HepG2 (cell line): ENCODE data around the gene THADA. TPM values are rescaled to one million over a fixed set of nuclear protein-coding genes. Genes with fewer than 3 reads are reported as not detected.
A peak's percentile ranks its signal among the peaks of the same experiment; 100 is the strongest.

Experiments used
- ASH2L ChIP-seq: fragments of 300-600, 200-600 bp; sonication (generic); IDR thresholded peaks from 2 replicates; pipeline ENCODE4 v1.7.0; 2017; ENCODE audit warnings: low read depth, mild to moderate bottlenecking, moderate library complexity, mixed read lengths, low read length; ENCODE audit not compliant: insufficient read length
- CHD4 ChIP-seq: fragments of 200-600 bp; sonication (generic); IDR thresholded peaks from 2 replicates; pipeline ENCODE4 v1.7.0; 2017; ENCODE audit warnings: mild to moderate bottlenecking, low read length, borderline replicate concordance
- GATAD2A ChIP-seq: IDR thresholded peaks from 2 replicates; pipeline ENCODE4 v1.6.1; 2016
- HDAC1 ChIP-seq: sonication (generic); formaldehyde crosslinking; IDR thresholded peaks from 2 replicates; pipeline ENCODE4 v1.5.1; 2020; ENCODE audit warnings: mild to moderate bottlenecking, missing genetic modification reagents
- HNRNPH1 ChIP-seq: fragments of 200-400 bp; formaldehyde crosslinking; optimal IDR thresholded peaks from 2 replicates; pipeline ENCODE3; 2017; ENCODE audit warnings: mild to moderate bottlenecking, low read depth, low read length
- NFKB2 ChIP-seq: sonication (generic); formaldehyde crosslinking; IDR thresholded peaks from 2 replicates; pipeline ENCODE4 v1.4.0; 2020; ENCODE audit warnings: missing genetic modification reagents, borderline replicate concordance
- NKX3-1 ChIP-seq: sonication (generic); formaldehyde crosslinking; IDR thresholded peaks from 2 replicates; pipeline ENCODE4 v1.5.0; 2020; ENCODE audit warnings: missing genetic modification reagents
- SKI ChIP-seq: fragments of 450-650 bp; IDR thresholded peaks from one replicate; pipeline ENCODE4 v1.6.1; 2018; ENCODE audit warnings: mild to moderate bottlenecking; ENCODE audit not compliant: partially characterized antibody
- TOPORS ChIP-seq: sonication (generic); formaldehyde crosslinking; IDR thresholded peaks from 2 replicates; pipeline ENCODE4 v1.8.0; 2023; ENCODE audit warnings: mild to moderate bottlenecking, missing genetic modification reagents
- TRIM24 ChIP-seq: sonication (generic); formaldehyde crosslinking; IDR thresholded peaks from 2 replicates; pipeline ENCODE4 v1.8.0; 2022; ENCODE audit warnings: mild to moderate bottlenecking, missing genetic modification reagents
- XRCC5 ChIP-seq: fragments of 200-400 bp; formaldehyde crosslinking; optimal IDR thresholded peaks from 2 replicates; pipeline ENCODE3; 2017; ENCODE audit warnings: mild to moderate bottlenecking, low read length
- ZNF512B ChIP-seq: sonication (generic); formaldehyde crosslinking; IDR thresholded peaks from 2 replicates; pipeline ENCODE4 v1.5.1; 2020; ENCODE audit warnings: missing genetic modification reagents, mild to moderate bottlenecking, borderline replicate concordance
- ZNF839 ChIP-seq: sonication (generic); formaldehyde crosslinking; IDR thresholded peaks from 2 replicates; pipeline ENCODE4 v1.4.0; 2020; ENCODE audit warnings: missing genetic modification reagents, mild to moderate bottlenecking, borderline replicate concordance
- ZSCAN25 ChIP-seq: sonication (generic); formaldehyde crosslinking; IDR thresholded peaks from 2 replicates; pipeline ENCODE4 v1.8.0; 2022; ENCODE audit warnings: mild to moderate bottlenecking, missing genetic modification reagents
- polyA plus RNA-seq, 8 experiments: library from polyadenylated mRNA; depleted of rRNA in 3 of 8; stranded (reverse) in 7 of 8; unstranded in 1 of 8; fragments of >200 nt; fragmentation: Illumina TruSeq in 4 of 8; extraction: Trizol in 4 of 8; gene quantifications; 2 replicates each; pipeline versions ENCODE4 v1.2.1 to v1.2.3, GENCODE V29; 2011 to 2016; ENCODE audit warnings: low read depth in 4 of 8, missing spikeins in 1 of 8, mixed read lengths in 1 of 8; ENCODE audit not compliant: insufficient read depth in 1 of 8
- total RNA-seq, 5 experiments: library from RNA; depleted of rRNA; stranded (reverse); fragments of >200 nt; fragmentation: Illumina TruSeq; extraction: Trizol; gene quantifications; 2 replicates each; pipeline ENCODE4 v1.2.3, GENCODE V29; 2016; ENCODE audit warnings: low read depth in 1 of 5
- TF ChIP-seq, protein P1 (sequence below): IDR thresholded peaks from 2 replicates; pipeline ENCODE4 v1.6.1; 2016; ENCODE audit warnings: mild to moderate bottlenecking
- TF ChIP-seq, protein P2 (sequence below): sonication (generic); formaldehyde crosslinking; IDR thresholded peaks from 2 replicates; pipeline ENCODE4 v1.5.1; 2020; ENCODE audit warnings: missing genetic modification reagents, mild to moderate bottlenecking, borderline replicate concordance
- TF ChIP-seq, protein P3 (sequence below): IDR thresholded peaks from 2 replicates; pipeline ENCODE4 v1.6.1; 2016
- TF ChIP-seq, protein P4 (sequence below): sonication (generic); formaldehyde crosslinking; IDR thresholded peaks from 2 replicates; pipeline ENCODE4 v1.4.0; 2020; ENCODE audit warnings: missing genetic modification reagents

Gene THADA
- total and polyA plus RNA-seq, 2 of the 13 experiments (the other 11 are each of a cell fraction or from before 2014, with no cell fraction given): 12.7 to 21.7 TPM

- no peak for TF ChIP-seq NFKB2 (CRISPR knock-in tag)
- 0 out of 2 replicates have a peak, but pooled peaks have one; percentile 75 for TF ChIP-seq ZNF512B (CRISPR knock-in tag)
- TF ChIP-seq, protein P1, sequence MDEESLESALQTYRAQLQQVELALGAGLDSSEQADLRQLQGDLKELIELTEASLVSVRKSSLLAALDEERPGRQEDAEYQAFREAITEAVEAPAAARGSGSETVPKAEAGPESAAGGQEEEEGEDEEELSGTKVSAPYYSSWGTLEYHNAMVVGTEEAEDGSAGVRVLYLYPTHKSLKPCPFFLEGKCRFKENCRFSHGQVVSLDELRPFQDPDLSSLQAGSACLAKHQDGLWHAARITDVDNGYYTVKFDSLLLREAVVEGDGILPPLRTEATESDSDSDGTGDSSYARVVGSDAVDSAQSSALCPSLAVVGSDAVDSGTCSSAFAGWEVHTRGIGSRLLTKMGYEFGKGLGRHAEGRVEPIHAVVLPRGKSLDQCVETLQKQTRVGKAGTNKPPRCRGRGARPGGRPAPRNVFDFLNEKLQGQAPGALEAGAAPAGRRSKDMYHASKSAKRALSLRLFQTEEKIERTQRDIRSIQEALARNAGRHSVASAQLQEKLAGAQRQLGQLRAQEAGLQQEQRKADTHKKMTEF (CRISPR knock-in tag): peak; percentile 73
- TF ChIP-seq, protein P2, sequence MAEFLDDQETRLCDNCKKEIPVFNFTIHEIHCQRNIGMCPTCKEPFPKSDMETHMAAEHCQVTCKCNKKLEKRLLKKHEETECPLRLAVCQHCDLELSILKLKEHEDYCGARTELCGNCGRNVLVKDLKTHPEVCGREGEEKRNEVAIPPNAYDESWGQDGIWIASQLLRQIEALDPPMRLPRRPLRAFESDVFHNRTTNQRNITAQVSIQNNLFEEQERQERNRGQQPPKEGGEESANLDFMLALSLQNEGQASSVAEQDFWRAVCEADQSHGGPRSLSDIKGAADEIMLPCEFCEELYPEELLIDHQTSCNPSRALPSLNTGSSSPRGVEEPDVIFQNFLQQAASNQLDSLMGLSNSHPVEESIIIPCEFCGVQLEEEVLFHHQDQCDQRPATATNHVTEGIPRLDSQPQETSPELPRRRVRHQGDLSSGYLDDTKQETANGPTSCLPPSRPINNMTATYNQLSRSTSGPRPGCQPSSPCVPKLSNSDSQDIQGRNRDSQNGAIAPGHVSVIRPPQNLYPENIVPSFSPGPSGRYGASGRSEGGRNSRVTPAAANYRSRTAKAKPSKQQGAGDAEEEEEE: no peak
- TF ChIP-seq, protein P3, sequence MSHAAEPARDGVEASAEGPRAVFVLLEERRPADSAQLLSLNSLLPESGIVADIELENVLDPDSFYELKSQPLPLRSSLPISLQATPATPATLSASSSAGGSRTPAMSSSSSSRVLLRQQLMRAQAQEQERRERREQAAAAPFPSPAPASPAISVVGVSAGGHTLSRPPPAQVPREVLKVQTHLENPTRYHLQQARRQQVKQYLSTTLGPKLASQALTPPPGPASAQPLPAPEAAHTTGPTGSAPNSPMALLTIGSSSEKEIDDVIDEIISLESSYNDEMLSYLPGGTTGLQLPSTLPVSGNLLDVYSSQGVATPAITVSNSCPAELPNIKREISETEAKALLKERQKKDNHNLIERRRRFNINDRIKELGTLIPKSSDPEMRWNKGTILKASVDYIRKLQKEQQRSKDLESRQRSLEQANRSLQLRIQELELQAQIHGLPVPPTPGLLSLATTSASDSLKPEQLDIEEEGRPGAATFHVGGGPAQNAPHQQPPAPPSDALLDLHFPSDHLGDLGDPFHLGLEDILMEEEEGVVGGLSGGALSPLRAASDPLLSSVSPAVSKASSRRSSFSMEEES (CRISPR knock-in tag): peak; percentile 32; the same call in 1 of the 2 replicates
- peak; percentile 71; the same call in 1 of the 2 replicates for TF ChIP-seq NKX3-1 (CRISPR knock-in tag)
- TF ChIP-seq, protein P4, sequence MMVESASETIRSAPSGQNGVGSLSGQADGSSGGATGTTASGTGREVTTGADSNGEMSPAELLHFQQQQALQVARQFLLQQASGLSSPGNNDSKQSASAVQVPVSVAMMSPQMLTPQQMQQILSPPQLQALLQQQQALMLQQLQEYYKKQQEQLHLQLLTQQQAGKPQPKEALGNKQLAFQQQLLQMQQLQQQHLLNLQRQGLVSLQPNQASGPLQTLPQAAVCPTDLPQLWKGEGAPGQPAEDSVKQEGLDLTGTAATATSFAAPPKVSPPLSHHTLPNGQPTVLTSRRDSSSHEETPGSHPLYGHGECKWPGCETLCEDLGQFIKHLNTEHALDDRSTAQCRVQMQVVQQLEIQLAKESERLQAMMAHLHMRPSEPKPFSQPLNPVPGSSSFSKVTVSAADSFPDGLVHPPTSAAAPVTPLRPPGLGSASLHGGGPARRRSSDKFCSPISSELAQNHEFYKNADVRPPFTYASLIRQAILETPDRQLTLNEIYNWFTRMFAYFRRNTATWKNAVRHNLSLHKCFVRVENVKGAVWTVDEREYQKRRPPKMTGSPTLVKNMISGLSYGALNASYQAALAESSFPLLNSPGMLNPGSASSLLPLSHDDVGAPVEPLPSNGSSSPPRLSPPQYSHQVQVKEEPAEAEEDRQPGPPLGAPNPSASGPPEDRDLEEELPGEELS (CRISPR knock-in tag): peak; percentile 82
- peak; percentile 85 for TF ChIP-seq HDAC1 (CRISPR knock-in tag)
- no peak for TF ChIP-seq ZSCAN25 (CRISPR knock-in tag)
- peak; percentile 46 for TF ChIP-seq ASH2L
- peak; percentile 92 for TF ChIP-seq SKI
- peak; percentile 99 for TF ChIP-seq GATAD2A
- peak; percentile 71; the same call in 1 of the 2 replicates for TF ChIP-seq TOPORS
- TF ChIP-seq HNRNPH1: no peak
- no peak for TF ChIP-seq ZNF839 (CRISPR knock-in tag)
- TF ChIP-seq CHD4: peak; percentile 62; the same call in 1 of the 2 replicates
- peak; percentile 22; the same call in 1 of the 2 replicates for TF ChIP-seq TRIM24 (CRISPR knock-in tag)
- peak; percentile 17 for TF ChIP-seq XRCC5
Observed at GRCh38 chr2:43258547-43259156, 337.2 kb downstream of the THADA start (continued).
